Activated CD8-positive, alpha-beta memory T cell treated with anti-CD3 and anti-CD28 coated beads, Interleukin-2, amount 10 ng/mL, durations not matched to agents 7 days and 5 days (primary cell): ENCODE measurements around the gene ICAM4. TPM values are rescaled to one million over a fixed set of nuclear protein-coding genes. Genes with fewer than 3 reads are reported as not detected.

Source experiments
- ATAC-seq: fragments of 150-1000 bp; cut with Tn5 transposase; one replicate; pipeline ENCODE4 v1.10.0; 2021; ENCODE audit warnings: moderate library complexity
- CTCF ChIA-PET: fragments of 350-600 bp; sonication (Branson Sonifier 250); formaldehyde crosslinking; loops from one replicate; lab custom pipeline; 2021; ENCODE audit warnings: antibody characterized with exemption; lab: Charles Lee
- DNase-seq: peaks from one replicate; pipeline ENCODE4 v3.0.0-alpha.2; 2020
- H3K27ac Mint-ChIP-seq: one replicate; pipeline ENCODE4 v1.8.0; 2021; ENCODE audit warnings: mild to moderate bottlenecking, mixed read lengths
- H3K27me3 Mint-ChIP-seq: one replicate; pipeline ENCODE4 v1.8.0; 2021; ENCODE audit warnings: mixed read lengths
- H3K36me3 Mint-ChIP-seq: one replicate; pipeline ENCODE4 v1.8.0; 2021; ENCODE audit warnings: mild to moderate bottlenecking, mixed read lengths
- H3K4me1 Mint-ChIP-seq: one replicate; pipeline ENCODE4 v1.8.0; 2021; ENCODE audit warnings: mixed read lengths
- H3K4me3 Mint-ChIP-seq: one replicate; pipeline ENCODE4 v1.8.0; 2021; ENCODE audit warnings: mild to moderate bottlenecking, moderate library complexity, mixed read lengths
- H3K9me3 Mint-ChIP-seq: one replicate; pipeline ENCODE4 v1.8.0; 2022; ENCODE audit warnings: low read depth, mixed read lengths
- total RNA-seq, 2 experiments: library from RNA; stranded (reverse); gene quantifications; one replicate each; pipeline ENCODE4 v1.2.3, GENCODE V29; 2021

The ICAM4 gene
- total RNA-seq, 2 experiments from 2014 or later, result 0.89 to 0.99 TPM

GRCh38 chr19:10318807-10319682 lies 32.3 kb downstream of the ICAM4 start:
- Mint-ChIP-seq H3K4me3 (no peak overlapping the region), H3K27ac (no peak overlapping the region), H3K9me3 (no peaks in the 10 kb centered on the region), H3K4me1 (peaks cover 15% of the 10 kb centered on the region), H3K36me3 (peaks cover 28% of the 10 kb centered on the region), H3K27me3 (no peaks in the 10 kb centered on the region)
- CTCF ChIA-PET, result interaction anchor here (0.9 to 1.6 kb wide), 4 partner anchors 21 to 72 kb away, joined by 3 to 4 read pairs (median 4); partner anchors contain the start of gene ICAM1
- DNase-seq, result no peak
- ATAC-seq, result no peak

GRCh38 chr19:10320602-10321416 lies 34.1 kb downstream of the ICAM4 start:
- ATAC-seq, result no peak
- CTCF ChIA-PET, result interaction anchor here (0.8 kb wide), 1 partner anchor 80 kb away, joined by 3 read pairs; no protein-coding TSS in a partner anchor

GRCh38 chr19:10321417-10321797 lies 34.7 kb downstream of the ICAM4 start:
- ATAC-seq (no peak), DNase-seq (no peak)
- no peaks in the 10 kb centered on the region for H3K9me3 Mint-ChIP-seq
- no peak overlapping the region for H3K4me3 Mint-ChIP-seq
- no peaks in the 10 kb centered on the region for H3K4me1 Mint-ChIP-seq
- no peak overlapping the region for H3K27ac Mint-ChIP-seq
- H3K27me3 Mint-ChIP-seq, result no peaks in the 10 kb centered on the region
- peaks cover 30% of the 10 kb centered on the region for H3K36me3 Mint-ChIP-seq
- CTCF ChIA-PET, result no interaction called here

More at GRCh38 chr19:10320602-10321416, 34.1 kb downstream of the ICAM4 start:
- H3K27ac Mint-ChIP-seq, result no peak overlapping the region
- H3K36me3 Mint-ChIP-seq, result peaks cover 33% of the 10 kb centered on the region
- H3K4me1 Mint-ChIP-seq, result peaks cover 4% of the 10 kb centered on the region
- H3K4me3 Mint-ChIP-seq, result no peak overlapping the region
- H3K9me3 Mint-ChIP-seq, result no peaks in the 10 kb centered on the region
- no peak for DNase-seq
- H3K27me3 Mint-ChIP-seq, result no peaks in the 10 kb centered on the region

GRCh38 chr19:10321874-10322835 lies 35.4 kb downstream of the ICAM4 start:
- no peaks in the 10 kb centered on the region for H3K27me3 Mint-ChIP-seq
- no peak overlapping the region for H3K27ac Mint-ChIP-seq
- DNase-seq, result no peak
- H3K9me3 Mint-ChIP-seq, result no peaks in the 10 kb centered on the region
- no peaks in the 10 kb centered on the region for H3K4me1 Mint-ChIP-seq
- ATAC-seq, result no peak
- CTCF ChIA-PET, result no interaction called here
- H3K36me3 Mint-ChIP-seq, result peaks cover 30% of the 10 kb centered on the region
- no peak overlapping the region for H3K4me3 Mint-ChIP-seq

- no peaks in the 10 kb centered on the region for H3K9me3 Mint-ChIP-seq
- H3K27ac Mint-ChIP-seq, result no peak overlapping the region
- peaks cover 6% of the 10 kb centered on the region for H3K4me1 Mint-ChIP-seq
- no peaks in the 10 kb centered on the region for H3K27me3 Mint-ChIP-seq
- CTCF ChIA-PET, result interaction anchor here (0.5 to 1.1 kb wide), 2 partner anchors 24 to 56 kb away, joined by 3 read pairs; no protein-coding TSS in a partner anchor
- H3K36me3 Mint-ChIP-seq, result peaks cover 35% of the 10 kb centered on the region
- DNase-seq (no peak), ATAC-seq (no peak)
- H3K4me3 Mint-ChIP-seq, result no peak overlapping the region
Observed at GRCh38 chr19:10325732-10326131, 39.0 kb downstream of the ICAM4 start.

GRCh38 chr19:10327793-10328192 lies 41.0 kb downstream of the ICAM4 start:
- DNase-seq (no peak), ATAC-seq (no peak)
- H3K4me1 Mint-ChIP-seq, result peaks cover 17% of the 10 kb centered on the region
- no peaks in the 10 kb centered on the region for H3K27me3 Mint-ChIP-seq
- H3K36me3 Mint-ChIP-seq, result peaks cover 34% of the 10 kb centered on the region
- H3K4me3 Mint-ChIP-seq, result no peak overlapping the region
- no peak overlapping the region for H3K27ac Mint-ChIP-seq
- no peaks in the 10 kb centered on the region for H3K9me3 Mint-ChIP-seq
- CTCF ChIA-PET, result no interaction called here

GRCh38 chr19:10328558-10329429 lies 42.0 kb downstream of the ICAM4 start:
- Mint-ChIP-seq H3K36me3 (peaks cover 36% of the 10 kb centered on the region), H3K4me3 (no peak overlapping the region), H3K27ac (no peak overlapping the region), H3K27me3 (no peaks in the 10 kb centered on the region), H3K9me3 (no peaks in the 10 kb centered on the region), H3K4me1 (peaks cover 23% of the 10 kb centered on the region)
- CTCF ChIA-PET, result no interaction called here
- no peak for DNase-seq
- no peak for ATAC-seq

- H3K9me3 Mint-ChIP-seq, result no peaks in the 10 kb centered on the region
- no peak for DNase-seq
Observed at GRCh38 chr19:10329555-10329954, 42.8 kb downstream of the ICAM4 start.

GRCh38 chr19:10332158-10332964 lies 45.6 kb downstream of the ICAM4 start:
- H3K4me1 Mint-ChIP-seq, result peaks cover 40% of the 10 kb centered on the region
- no peaks in the 10 kb centered on the region for H3K27me3 Mint-ChIP-seq
- H3K36me3 Mint-ChIP-seq, result peaks cover 40% of the 10 kb centered on the region
- H3K27ac Mint-ChIP-seq, result peak overlapping the region; percentile 94
- DNase-seq (no peak), ATAC-seq (no peak)
- H3K4me3 Mint-ChIP-seq, result peak overlapping the region; percentile 99
- H3K9me3 Mint-ChIP-seq, result no peaks in the 10 kb centered on the region
- CTCF ChIA-PET, result interaction anchor here (0.6 to 2.2 kb wide), 10 partner anchors 27 to 96 kb away, joined by 3 to 14 read pairs (median 4); partner anchors contain the start of gene ICAM1

More at GRCh38 chr19:10329555-10329954, 42.8 kb downstream of the ICAM4 start:
- no peaks in the 10 kb centered on the region for H3K27me3 Mint-ChIP-seq
- no peak for ATAC-seq
- H3K4me1 Mint-ChIP-seq, result peaks cover 29% of the 10 kb centered on the region
- CTCF ChIA-PET, result interaction anchor here (1.0 to 1.7 kb wide), 2 partner anchors 61 to 75 kb away, joined by 3 to 4 read pairs; no protein-coding TSS in a partner anchor
- H3K27ac Mint-ChIP-seq, result no peak overlapping the region
- peaks cover 39% of the 10 kb centered on the region for H3K36me3 Mint-ChIP-seq
- H3K4me3 Mint-ChIP-seq, result no peak overlapping the region

- Mint-ChIP-seq H3K27me3 (no peaks in the 10 kb centered on the region), H3K27ac (peak within 1 kb of the TSS; percentile 94), H3K36me3 (peaks cover 35% of the 10 kb centered on the region), H3K9me3 (no peaks in the 10 kb centered on the region), H3K4me1 (peaks cover 42% of the 10 kb centered on the region), H3K4me3 (peak within 1 kb of the TSS; percentile 99)
- CTCF ChIA-PET, result interaction anchor here (0.6 to 2.2 kb wide), 16 partner anchors 10 to 531 kb away, joined by 3 to 14 read pairs (median 4); partner anchors contain the start of genes CDC37, ICAM1 and TYK2
- DNase-seq, result peak; percentile 99
- ATAC-seq, result peak; percentile 97
Observed at GRCh38 chr19:10332965-10333757, 46.4 kb downstream of the ICAM4 start, which contains the start of gene RAVER1. Gene RAVER1 (minus strand): TSS chr19:10333529. CDS start chr19:10333507, 22 bp downstream.
